ENCODE data around the gene ESPN. TPM values are rescaled to one million over a fixed set of nuclear protein-coding genes. Genes with fewer than 3 reads are reported as not detected.
A peak's percentile ranks its signal among the peaks of the same experiment; 100 is the strongest.

The ESPN gene
- polyA plus RNA-seq, 1 donor (not counting 4 experiments of a cell fraction or from before 2014, with no cell fraction given): 0.47 TPM

DNA sequence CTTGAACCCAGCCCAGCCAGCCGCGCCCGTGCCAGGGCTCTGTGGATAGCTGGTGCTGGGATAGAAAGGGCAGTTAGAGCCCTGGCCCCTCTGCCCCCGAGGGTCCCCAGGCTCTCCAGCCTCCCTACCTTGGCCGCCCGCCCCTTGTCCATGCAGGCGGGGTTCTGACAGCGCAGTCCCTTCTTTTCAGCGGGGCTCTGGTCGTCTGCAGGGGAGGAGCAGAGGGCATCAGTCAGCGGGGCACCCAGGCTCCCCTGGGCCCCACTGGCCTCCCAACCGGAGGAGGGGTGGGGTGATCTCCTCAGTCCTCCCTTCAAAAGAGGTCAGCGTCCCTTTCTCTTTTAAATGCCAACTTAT, 71.8 kb downstream of the ESPN start:
- DNase-seq (ENCODE audit: low read depth, low spot score) (no peak), FAIRE-seq (no peak)
- Histone ChIP-seq H3K4me1 (ENCODE audit: control insufficient read depth, extremely low read depth, insufficient read depth, low read length) (peaks cover 35% of the 10 kb centered on the region), H4K20me1 (ENCODE audit: control insufficient read depth, extremely low read depth, insufficient read depth, low read length) (no peaks in the 10 kb centered on the region), H2AFZ (ENCODE audit: control insufficient read depth, low read length) (no peak overlapping the region), H3K27me3 (ENCODE audit: control insufficient read depth, extremely low read depth, insufficient read depth, low read length) (peaks cover 3% of the 10 kb centered on the region), H3K79me2 (ENCODE audit: control insufficient read depth, insufficient read depth, low read length) (no peaks in the 10 kb centered on the region), H3K27ac (ENCODE audit: control insufficient read depth, insufficient read depth, low read length) (peak overlapping the region; percentile 10), H3K9me1 (ENCODE audit: control insufficient read depth, extremely low read depth, insufficient read depth, low read length) (no peaks in the 10 kb centered on the region), H3K4me3 (ENCODE audit: control insufficient read depth in 2 of 3, extremely low read depth in 1 of 3, insufficient read depth in 2 of 3, low read depth in 1 of 3, low read length in 3 of 3) (peak overlapping the region; percentile 63 to 70 (median 70)), H3K9ac (ENCODE audit: control insufficient read depth, extremely low read depth, insufficient read depth, low read length) (peak overlapping the region; percentile 72), H3K36me3 (ENCODE audit: control insufficient read depth in 2 of 2, extremely low read depth in 1 of 2, insufficient read depth in 2 of 2, low read length in 2 of 2) (peaks cover 0 to 2% of the 10 kb centered on the region in 2 experiments), H3K4me2 (ENCODE audit: control insufficient read depth, extremely low read depth, insufficient read depth, low read depth, low read length) (peak overlapping the region; percentile 85), H3K9me3 (ENCODE audit: control insufficient read depth, low read depth, low read length) (no peaks in the 10 kb centered on the region)
- TF ChIP-seq, protein P1, sequence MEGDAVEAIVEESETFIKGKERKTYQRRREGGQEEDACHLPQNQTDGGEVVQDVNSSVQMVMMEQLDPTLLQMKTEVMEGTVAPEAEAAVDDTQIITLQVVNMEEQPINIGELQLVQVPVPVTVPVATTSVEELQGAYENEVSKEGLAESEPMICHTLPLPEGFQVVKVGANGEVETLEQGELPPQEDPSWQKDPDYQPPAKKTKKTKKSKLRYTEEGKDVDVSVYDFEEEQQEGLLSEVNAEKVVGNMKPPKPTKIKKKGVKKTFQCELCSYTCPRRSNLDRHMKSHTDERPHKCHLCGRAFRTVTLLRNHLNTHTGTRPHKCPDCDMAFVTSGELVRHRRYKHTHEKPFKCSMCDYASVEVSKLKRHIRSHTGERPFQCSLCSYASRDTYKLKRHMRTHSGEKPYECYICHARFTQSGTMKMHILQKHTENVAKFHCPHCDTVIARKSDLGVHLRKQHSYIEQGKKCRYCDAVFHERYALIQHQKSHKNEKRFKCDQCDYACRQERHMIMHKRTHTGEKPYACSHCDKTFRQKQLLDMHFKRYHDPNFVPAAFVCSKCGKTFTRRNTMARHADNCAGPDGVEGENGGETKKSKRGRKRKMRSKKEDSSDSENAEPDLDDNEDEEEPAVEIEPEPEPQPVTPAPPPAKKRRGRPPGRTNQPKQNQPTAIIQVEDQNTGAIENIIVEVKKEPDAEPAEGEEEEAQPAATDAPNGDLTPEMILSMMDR (optimal IDR thresholded peaks at IDR 0.05 in 1 of 3, IDR thresholded peaks at IDR 0.05 in 1 of 3, conservative IDR thresholded peaks at IDR 0.05 in 1 of 3; ENCODE audit: extremely low read depth in 1 of 3, insufficient read depth in 2 of 3, low read length in 3 of 3): no peak
- TF ChIP-seq EZH2 (IDR thresholded peaks at IDR 0.05; ENCODE audit: low read length): no peak
- dilution Hi-C loops (cut with MboI; ENCODE audit: extremely low pct_ligation_motif_present, low sequenced_read_pairs): no loop called here

DNA sequence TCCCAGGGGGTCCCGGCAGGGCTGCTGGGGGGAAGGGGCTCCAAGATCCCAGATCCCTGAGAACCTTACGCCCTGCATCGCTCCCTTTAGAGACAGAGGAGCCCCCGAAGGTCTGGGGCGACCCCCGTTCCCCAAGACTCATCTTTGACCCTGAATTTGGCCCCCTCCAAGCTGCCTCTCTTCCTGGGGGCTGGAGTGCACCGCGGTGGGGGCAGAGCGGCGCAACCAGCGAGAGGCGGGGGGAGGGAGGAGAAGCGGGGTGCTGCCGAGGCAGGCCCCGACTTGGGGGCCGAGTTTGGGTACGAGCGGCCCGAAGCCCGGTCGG, 72.3 kb downstream of the ESPN start:
- dilution Hi-C loops (cut with MboI; ENCODE audit: extremely low pct_ligation_motif_present, low sequenced_read_pairs): no loop called here
- Histone ChIP-seq H2AFZ (ENCODE audit: control insufficient read depth, low read length) (no peak overlapping the region), H3K36me3 (ENCODE audit: control insufficient read depth in 2 of 2, extremely low read depth in 1 of 2, insufficient read depth in 2 of 2, low read length in 2 of 2) (peaks cover 0 to 2% of the 10 kb centered on the region in 2 experiments), H3K27ac (ENCODE audit: control insufficient read depth, insufficient read depth, low read length) (peak overlapping the region; percentile 10), H3K4me1 (ENCODE audit: control insufficient read depth, extremely low read depth, insufficient read depth, low read length) (peaks cover 30% of the 10 kb centered on the region), H3K4me3 (ENCODE audit: control insufficient read depth in 2 of 3, extremely low read depth in 1 of 3, insufficient read depth in 2 of 3, low read depth in 1 of 3, low read length in 3 of 3) (peak overlapping the region; percentile 63 to 70 (median 70)), H4K20me1 (ENCODE audit: control insufficient read depth, extremely low read depth, insufficient read depth, low read length) (no peaks in the 10 kb centered on the region), H3K9me1 (ENCODE audit: control insufficient read depth, extremely low read depth, insufficient read depth, low read length) (no peaks in the 10 kb centered on the region), H3K9ac (ENCODE audit: control insufficient read depth, extremely low read depth, insufficient read depth, low read length) (peak overlapping the region; percentile 72), H3K4me2 (ENCODE audit: control insufficient read depth, extremely low read depth, insufficient read depth, low read depth, low read length) (peak overlapping the region; percentile 85), H3K27me3 (ENCODE audit: control insufficient read depth, extremely low read depth, insufficient read depth, low read length) (peaks cover 3% of the 10 kb centered on the region), H3K9me3 (ENCODE audit: control insufficient read depth, low read depth, low read length) (no peaks in the 10 kb centered on the region), H3K79me2 (ENCODE audit: control insufficient read depth, insufficient read depth, low read length) (no peaks in the 10 kb centered on the region)
- DNase-seq (ENCODE audit: low read depth, low spot score): no peak
- TF ChIP-seq EZH2 (IDR thresholded peaks at IDR 0.05; ENCODE audit: low read length): no peak
- TF ChIP-seq, protein P1 (optimal IDR thresholded peaks at IDR 0.05 in 1 of 3, IDR thresholded peaks at IDR 0.05 in 1 of 3, conservative IDR thresholded peaks at IDR 0.05 in 1 of 3; ENCODE audit: extremely low read depth in 1 of 3, insufficient read depth in 2 of 3, low read length in 3 of 3): no peak
- FAIRE-seq: no peak
